OCI-LY7 (cell line): ENCODE data around the gene PRR5L. TPM values are rescaled to one million over a fixed set of nuclear protein-coding genes. Genes with fewer than 3 reads are reported as not detected.

ENCODE experiments used
- BruUV-seq: library from RNA; stranded (reverse); fragments of 400-500 nt; replicated peaks from 2 replicates; lab custom pipeline; 2021; lab: Mats Ljungman, UMichigan
- CTCF ChIA-PET: fragments of 300-600 bp; sonication (Branson Sonifier 250); formaldehyde crosslinking; loops from one replicate; lab custom pipeline; 2022; ENCODE audit warnings: antibody characterized with exemption; ENCODE audit not compliant: unreplicated experiment; lab: Charles Lee
- POLR2A ChIA-PET: fragments of 300-600 bp; sonication (Branson Sonifier 250); formaldehyde crosslinking; loops from one replicate; lab custom pipeline; 2022; ENCODE audit warnings: antibody characterized with exemption; lab: Charles Lee
- DNase-seq: peaks from one replicate; pipeline ENCODE4 v3.0.0-alpha.2; 2015; ENCODE audit warnings: low spot score
- H2AFZ ChIP-seq: fragments of 200-600 bp; sonication (generic), shearing (Covaris generic); 2 replicates; pipeline ENCODE4 v1.6.1; 2014; ENCODE audit warnings: mild to moderate bottlenecking, antibody characterized with exemption, low read length, moderate library complexity
- H3K27ac ChIP-seq: fragments of 200-600 bp; sonication (generic); 2 replicates; pipeline ENCODE4 v1.5.1; 2014; ENCODE audit warnings: mixed run types, low read depth, mild to moderate bottlenecking, moderate library complexity, low read length, inconsistent platforms; ENCODE audit not compliant: poor library complexity, severe bottlenecking
- H3K36me3 ChIP-seq: fragments of 200-600 bp; sonication (generic); 2 replicates; pipeline ENCODE4 v1.6.1; 2014; ENCODE audit warnings: mild to moderate bottlenecking, antibody characterized with exemption, low read length, moderate library complexity, mixed read lengths; ENCODE audit not compliant: insufficient read depth
- H3K4me1 ChIP-seq: fragments of 200-600 bp; sonication (generic); 2 replicates; pipeline ENCODE4 v1.5.1; 2014; ENCODE audit warnings: mild to moderate bottlenecking, low read length; ENCODE audit not compliant: insufficient read depth, poor library complexity, severe bottlenecking
- H3K4me2 ChIP-seq: fragments of 200-600 bp; sonication (generic); 2 replicates; pipeline ENCODE4 v1.6.1; 2014; ENCODE audit warnings: mild to moderate bottlenecking, low read length
- H3K4me3 ChIP-seq: fragments of 200-600 bp; sonication (generic); 2 replicates; pipeline ENCODE4 v1.5.1; 2014; ENCODE audit warnings: mild to moderate bottlenecking, low read depth, low read length; ENCODE audit not compliant: poor library complexity, severe bottlenecking
- H3K79me2 ChIP-seq: fragments of 200-600 bp; sonication (generic); 2 replicates; pipeline ENCODE4 v1.6.1; 2016; ENCODE audit warnings: low read depth, mild to moderate bottlenecking, low read length, moderate library complexity, mixed read lengths; ENCODE audit not compliant: insufficient read depth
- H3K9me2 ChIP-seq: fragments of 200-600 bp; sonication (generic); 2 replicates; pipeline ENCODE4 v1.6.1; 2016; ENCODE audit warnings: mild to moderate bottlenecking, low read length, mixed read lengths; ENCODE audit not compliant: insufficient read depth
- H3K9me3 ChIP-seq: fragments of 200-600 bp; sonication (generic); 2 replicates; pipeline ENCODE4 v1.6.1; 2014; ENCODE audit warnings: mild to moderate bottlenecking, mixed run types, low read length, mixed read lengths
- H4K20me1 ChIP-seq: fragments of 200-600 bp; sonication (generic); 2 replicates; pipeline ENCODE4 v1.6.1; 2014; ENCODE audit warnings: mild to moderate bottlenecking, antibody characterized with exemption, low read length, moderate library complexity, mixed read lengths; ENCODE audit not compliant: insufficient read depth
- EZH2phosphoT487 ChIP-seq: fragments of 200-600 bp; sonication (generic); IDR thresholded peaks from 2 replicates; pipeline ENCODE4 v1.6.1; 2018; ENCODE audit warnings: low read depth, borderline replicate concordance, mild to moderate bottlenecking, mixed run types, antibody characterized with exemption, low read length, moderate library complexity, mixed read lengths
- intact Hi-C: fragments of 100-400 bp; cut with micrococcal nuclease; formaldehyde crosslinking; loops from one replicate; pipeline ENCODE4 v1.10.0; 2022; ENCODE audit not compliant: unreplicated experiment
- total RNA-seq, 2 experiments: library from RNA; depleted of rRNA in 1 of 2; stranded (reverse); fragments of >200 nt in 1 of 2; shearing (Covaris generic) in 1 of 2; gene quantifications; 2 replicates each; pipeline ENCODE4 v1.2.3, GENCODE V29; 2014 to 2022
- TF ChIP-seq, protein P1 (sequence below): fragments of 200-600 bp; sonication (generic); conservative IDR thresholded peaks from 2 replicates; pipeline ENCODE4 v1.5.1; 2014; ENCODE audit warnings: mild to moderate bottlenecking, antibody characterized with exemption, low read length, moderate library complexity, mixed read lengths

Gene PRR5L
- total RNA-seq, 2 experiments from 2014 or later = not detected

DNA sequence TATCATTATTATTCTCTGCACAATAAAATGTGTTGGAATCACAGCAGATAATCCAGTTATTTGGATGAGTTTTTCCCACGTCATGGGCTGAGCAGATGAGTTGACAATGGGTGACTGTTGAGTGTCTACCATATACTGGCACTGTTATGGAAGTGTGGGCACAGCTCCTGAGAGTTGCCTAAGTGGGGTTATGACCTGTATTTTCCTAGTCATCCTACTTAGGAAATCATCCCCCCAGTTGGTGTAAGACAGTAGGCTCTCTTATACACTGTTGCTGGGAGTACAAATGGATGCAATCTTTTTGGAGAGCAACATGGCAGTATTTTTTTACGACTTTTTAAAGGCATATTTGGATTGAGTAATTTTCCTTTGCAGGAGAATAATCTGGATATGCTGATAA lies 147.6 kb downstream of the PRR5L start:
- TF ChIP-seq EZH2phosphoT487 = no peak
- TF ChIP-seq, protein P1, sequence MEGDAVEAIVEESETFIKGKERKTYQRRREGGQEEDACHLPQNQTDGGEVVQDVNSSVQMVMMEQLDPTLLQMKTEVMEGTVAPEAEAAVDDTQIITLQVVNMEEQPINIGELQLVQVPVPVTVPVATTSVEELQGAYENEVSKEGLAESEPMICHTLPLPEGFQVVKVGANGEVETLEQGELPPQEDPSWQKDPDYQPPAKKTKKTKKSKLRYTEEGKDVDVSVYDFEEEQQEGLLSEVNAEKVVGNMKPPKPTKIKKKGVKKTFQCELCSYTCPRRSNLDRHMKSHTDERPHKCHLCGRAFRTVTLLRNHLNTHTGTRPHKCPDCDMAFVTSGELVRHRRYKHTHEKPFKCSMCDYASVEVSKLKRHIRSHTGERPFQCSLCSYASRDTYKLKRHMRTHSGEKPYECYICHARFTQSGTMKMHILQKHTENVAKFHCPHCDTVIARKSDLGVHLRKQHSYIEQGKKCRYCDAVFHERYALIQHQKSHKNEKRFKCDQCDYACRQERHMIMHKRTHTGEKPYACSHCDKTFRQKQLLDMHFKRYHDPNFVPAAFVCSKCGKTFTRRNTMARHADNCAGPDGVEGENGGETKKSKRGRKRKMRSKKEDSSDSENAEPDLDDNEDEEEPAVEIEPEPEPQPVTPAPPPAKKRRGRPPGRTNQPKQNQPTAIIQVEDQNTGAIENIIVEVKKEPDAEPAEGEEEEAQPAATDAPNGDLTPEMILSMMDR = no peak
- H3K79me2 ChIP-seq = no peaks in the 10 kb centered on the region
- ChIA-PET CTCF (no interaction called here), POLR2A (no interaction called here)
- H4K20me1 ChIP-seq = no peaks in the 10 kb centered on the region
- no peaks in the 10 kb centered on the region for H3K9me2 ChIP-seq
- H2AFZ ChIP-seq = no peak overlapping the region
- H3K4me3 ChIP-seq = no peak overlapping the region
- DNase-seq = no peak
- BruUV-seq = no TSS peak
- no peak overlapping the region for H3K4me2 ChIP-seq
- intact Hi-C loops = no loop called here
- no peaks in the 10 kb centered on the region for H3K36me3 ChIP-seq
- no peak overlapping the region for H3K27ac ChIP-seq
- H3K4me1 ChIP-seq = no peaks in the 10 kb centered on the region
- H3K9me3 ChIP-seq = no peaks in the 10 kb centered on the region

DNA sequence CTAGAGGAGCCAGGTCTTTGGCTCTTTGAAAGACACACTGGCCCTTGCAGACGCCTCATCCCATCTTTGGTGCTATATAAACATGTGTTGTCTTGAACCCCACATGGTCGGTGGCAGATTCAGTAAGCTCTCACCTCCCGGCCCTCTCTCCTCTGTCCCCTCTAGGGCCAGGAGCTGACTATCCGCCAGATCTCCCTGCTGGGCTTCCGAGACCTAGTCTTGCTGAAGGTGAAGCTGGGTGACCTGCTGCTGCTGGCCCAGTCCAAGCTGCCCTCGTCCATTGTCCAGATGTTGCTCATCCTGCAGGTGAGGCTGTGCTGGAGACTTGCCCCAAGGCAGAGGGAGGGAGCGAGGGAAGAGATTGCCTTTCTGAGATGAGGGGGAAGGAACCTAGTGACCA lies 150.0 kb downstream of the PRR5L start:
- BruUV-seq = no TSS peak
- H3K9me3 ChIP-seq = no peaks in the 10 kb centered on the region
- H3K4me2 ChIP-seq = no peak overlapping the region
- CTCF ChIA-PET = no interaction called here
- no peak overlapping the region for H2AFZ ChIP-seq
- no peak overlapping the region for H3K4me3 ChIP-seq
- no peaks in the 10 kb centered on the region for H3K36me3 ChIP-seq
- peaks cover 9% of the 10 kb centered on the region for H3K4me1 ChIP-seq
- intact Hi-C loops = no loop called here
- no peaks in the 10 kb centered on the region for H3K9me2 ChIP-seq
- no peak overlapping the region for H3K27ac ChIP-seq
- TF ChIP-seq EZH2phosphoT487 = no peak
- TF ChIP-seq, protein P1 = no peak
- DNase-seq = no peak
- no peaks in the 10 kb centered on the region for H3K79me2 ChIP-seq
- H4K20me1 ChIP-seq = no peaks in the 10 kb centered on the region
- POLR2A ChIA-PET = interaction anchor here (1.1 kb wide), 1 partner anchor 10 kb away, joined by 3 read pairs; no protein-coding TSS in a partner anchor

DNA sequence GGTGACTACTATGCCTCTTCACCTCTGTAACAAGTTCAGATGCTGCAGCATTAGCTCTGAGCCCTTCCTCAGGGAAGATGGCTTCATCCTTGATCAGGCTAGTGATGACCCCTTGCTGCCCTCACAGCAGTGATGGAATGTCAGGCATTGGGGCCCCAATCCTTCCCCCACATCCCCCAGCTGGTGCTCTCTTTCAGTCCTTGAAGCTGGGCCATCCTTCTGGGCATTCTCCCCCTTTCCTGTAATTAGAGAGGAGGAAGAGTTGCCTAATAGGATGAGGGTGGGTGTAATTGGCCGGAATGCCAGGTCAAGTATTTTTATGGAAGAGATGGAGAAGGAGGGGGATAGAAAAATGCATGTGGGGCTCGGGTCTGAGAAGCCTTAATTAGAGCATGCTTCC lies 151.4 kb downstream of the PRR5L start:
- H3K4me1 ChIP-seq = peaks cover 9% of the 10 kb centered on the region
- H3K4me2 ChIP-seq = no peak overlapping the region
- CTCF ChIA-PET = no interaction called here
- H3K79me2 ChIP-seq = no peaks in the 10 kb centered on the region
- H3K9me3 ChIP-seq = no peaks in the 10 kb centered on the region
- no TSS peak for BruUV-seq
- POLR2A ChIA-PET = interaction anchor here (1.1 kb wide), 1 partner anchor 11 kb away, joined by 3 read pairs; no protein-coding TSS in a partner anchor
- intact Hi-C loops = no loop called here
- H3K4me3 ChIP-seq = no peak overlapping the region
- no peaks in the 10 kb centered on the region for H3K36me3 ChIP-seq
- no peaks in the 10 kb centered on the region for H4K20me1 ChIP-seq
- H3K27ac ChIP-seq = no peak overlapping the region
- TF ChIP-seq, protein P1 = no peak
- no peak for TF ChIP-seq EZH2phosphoT487
- no peak for DNase-seq
- no peaks in the 10 kb centered on the region for H3K9me2 ChIP-seq
- no peak overlapping the region for H2AFZ ChIP-seq
